Left ventricle myocardium inferior (tissue), 1 donor: ENCODE measurements around the gene COPS8. TPM values are rescaled to one million over a fixed set of nuclear protein-coding genes. Genes with fewer than 3 reads are reported as not detected.

ENCODE experiments used
- DNase-seq: peaks from one replicate; pipeline ENCODE4 v3.0.0-alpha.2; 2020
- H3K27ac ChIP-seq: fragments of 200-600 bp; replicated peaks from 2 replicates; pipeline ENCODE4 v1.8.0; 2021
- H3K27me3 ChIP-seq: fragments of 200-600 bp; 2 replicates; pipeline ENCODE4 v1.8.0; 2021; ENCODE audit warnings: low read depth
- H3K36me3 ChIP-seq: fragments of 200-600 bp; 2 replicates; pipeline ENCODE4 v1.8.0; 2021
- H3K4me1 ChIP-seq: fragments of 200-600 bp; 2 replicates; pipeline ENCODE4 v1.8.0; 2021
- H3K4me3 ChIP-seq: fragments of 200-600 bp; 2 replicates; pipeline ENCODE4 v1.8.0; 2021; ENCODE audit warnings: mild to moderate bottlenecking, moderate library complexity
- H3K9me3 ChIP-seq: fragments of 200-600 bp; replicated peaks from 2 replicates; pipeline ENCODE4 v1.8.0; 2021
- CTCF ChIP-seq: fragments of 200-600 bp; IDR thresholded peaks from 2 replicates; pipeline ENCODE4 v1.8.0; 2021; ENCODE audit warnings: antibody characterized with exemption, mild to moderate bottlenecking, borderline replicate concordance
- intact Hi-C: fragments of 100-400 bp; cut with micrococcal nuclease; formaldehyde crosslinking; loops from one replicate; pipeline ENCODE4 v1.11.0; 2022
- total RNA-seq: library from RNA; stranded (reverse); fragmentation: NEBNext Ultra II Directional; extraction: Animal tissue kit (Norgen Biotek cat#: 25700); gene quantifications from one replicate; pipeline ENCODE4 v1.2.1, GENCODE V29; 2021
- donor health status: DM: no; HTN: yes; CAD: no; lungs with severe emphysema.

COPS8 gene
- total RNA-seq, 1 donor from 2014 or later: 97.0 TPM

- no peaks in the 10 kb centered on the region for H3K36me3 ChIP-seq
- no peak for DNase-seq
- H3K27me3 ChIP-seq: no peaks in the 10 kb centered on the region
- no peak overlapping the region for H3K27ac ChIP-seq
- no peaks in the 10 kb centered on the region for H3K9me3 ChIP-seq
- no peak for TF ChIP-seq CTCF
- intact Hi-C loops: no loop called here
- no peak overlapping the region for H3K4me3 ChIP-seq
- H3K4me1 ChIP-seq: peaks cover 10% of the 10 kb centered on the region
Measured at GRCh38 chr2:237124820-237125219, 39.1 kb downstream of the COPS8 start.

GRCh38 chr2:237125967-237126366, 40.3 kb downstream of the COPS8 start:
- DNase-seq: no peak
- Histone ChIP-seq H3K4me1 (peaks cover 10% of the 10 kb centered on the region), H3K27me3 (no peaks in the 10 kb centered on the region), H3K36me3 (no peaks in the 10 kb centered on the region), H3K4me3 (no peak overlapping the region), H3K27ac (peak overlapping the region; percentile 47), H3K9me3 (no peaks in the 10 kb centered on the region)
- intact Hi-C loops: no loop called here
- TF ChIP-seq CTCF: no peak

GRCh38 chr2:237126519-237127174, 41.0 kb downstream of the COPS8 start:
- intact Hi-C loops: no loop called here
- no peak for TF ChIP-seq CTCF
- H3K4me3 ChIP-seq: no peak overlapping the region
- no peak for DNase-seq
- H3K9me3 ChIP-seq: no peaks in the 10 kb centered on the region
- H3K27me3 ChIP-seq: no peaks in the 10 kb centered on the region
- peaks cover 10% of the 10 kb centered on the region for H3K4me1 ChIP-seq
- H3K27ac ChIP-seq: peak overlapping the region; percentile 47
- no peaks in the 10 kb centered on the region for H3K36me3 ChIP-seq

- Histone ChIP-seq H3K4me1 (peaks cover 10% of the 10 kb centered on the region), H3K9me3 (no peaks in the 10 kb centered on the region), H3K4me3 (no peak overlapping the region), H3K27me3 (no peaks in the 10 kb centered on the region), H3K36me3 (no peaks in the 10 kb centered on the region), H3K27ac (peak overlapping the region; percentile 47)
- intact Hi-C loops: no loop called here
- no peak for TF ChIP-seq CTCF
- DNase-seq: peak; percentile 86
Measured at GRCh38 chr2:237128026-237128703, 42.5 kb downstream of the COPS8 start.

- Histone ChIP-seq H3K4me1 (peaks cover 10% of the 10 kb centered on the region), H3K27me3 (no peaks in the 10 kb centered on the region), H3K4me3 (no peak overlapping the region), H3K36me3 (no peaks in the 10 kb centered on the region), H3K27ac (no peak overlapping the region), H3K9me3 (no peaks in the 10 kb centered on the region)
- no peak for DNase-seq
- intact Hi-C loops: no loop called here
- no peak for TF ChIP-seq CTCF
Measured at GRCh38 chr2:237128845-237129592, 43.3 kb downstream of the COPS8 start.
